ENCODE data around the gene HEPACAM. TPM values are rescaled to one million over a fixed set of nuclear protein-coding genes. Genes with fewer than 3 reads are reported as not detected.

Gene HEPACAM
- total RNA-seq, 2 donors from 2014 or later = 0.83 TPM; not detected in 1

- Histone ChIP-seq H3K27ac (no peak overlapping the region), H3K27me3 (peaks cover 10 to 23% of the 10 kb centered on the region in 2 donors), H3K4me1 (peaks cover 0 to 21% of the 10 kb centered on the region in 2 donors), H3K9me3 (no peaks in the 10 kb centered on the region), H3K36me3 (no peaks in the 10 kb centered on the region), H3K4me3 (no peak overlapping the region)
- no peak for TF ChIP-seq CTCF (IDR thresholded peaks at IDR 0.05)
- no peak for DNase-seq (ENCODE audit: low spot score)
Measured at GRCh38 chr11:124872741-124873140, 63.1 kb downstream of the HEPACAM start.

DNA sequence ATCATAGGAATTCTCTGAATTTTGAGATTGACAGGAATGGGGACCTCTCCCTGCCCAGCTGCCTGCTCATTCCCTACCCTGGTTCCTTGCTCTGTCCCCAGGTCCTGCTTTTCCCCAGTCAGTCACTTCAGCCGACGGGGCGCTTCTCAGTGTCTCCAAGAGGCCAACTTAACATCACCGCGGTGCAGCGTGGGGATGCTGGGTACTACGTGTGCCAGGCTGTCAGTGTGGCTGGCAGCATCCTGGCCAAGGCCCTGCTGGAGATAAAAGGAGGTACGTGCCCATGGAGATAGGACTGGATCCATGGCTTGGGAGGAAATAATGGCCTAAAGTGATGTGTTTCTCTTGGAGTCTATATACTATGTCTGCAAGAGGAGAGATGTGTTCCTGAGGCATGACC is 63.6 kb downstream of the HEPACAM start:
- H3K36me3 ChIP-seq = no peaks in the 10 kb centered on the region
- no peak overlapping the region for H3K27ac ChIP-seq
- H3K27me3 ChIP-seq = peaks cover 10 to 25% of the 10 kb centered on the region in 2 donors
- TF ChIP-seq CTCF (IDR thresholded peaks at IDR 0.05) = no peak
- H3K4me3 ChIP-seq = no peak overlapping the region
- no peak for DNase-seq (ENCODE audit: low spot score)
- peaks cover 0 to 17% of the 10 kb centered on the region in 2 donors for H3K4me1 ChIP-seq
- H3K9me3 ChIP-seq = no peaks in the 10 kb centered on the region

- Histone ChIP-seq H3K9me3 (no peaks in the 10 kb centered on the region), H3K36me3 (no peaks in the 10 kb centered on the region), H3K4me3 (no peak overlapping the region), H3K27ac (no peak overlapping the region), H3K4me1 (peaks cover 0 to 24% of the 10 kb centered on the region in 2 donors), H3K27me3 (peaks cover 24 to 40% of the 10 kb centered on the region in 2 donors)
- TF ChIP-seq CTCF (IDR thresholded peaks at IDR 0.05) = no peak
- no peak for DNase-seq (ENCODE audit: low spot score)
Measured at GRCh38 chr11:124870430-124870829, 65.4 kb downstream of the HEPACAM start.

- no peak overlapping the region for H3K4me3 ChIP-seq
- no peak overlapping the region for H3K27ac ChIP-seq
- TF ChIP-seq CTCF (IDR thresholded peaks at IDR 0.05) = no peak
- no peak for DNase-seq (ENCODE audit: low spot score)
- H3K4me1 ChIP-seq = peaks cover 0 to 30% of the 10 kb centered on the region in 2 donors
- peaks cover 28 to 45% of the 10 kb centered on the region in 2 donors for H3K27me3 ChIP-seq
- H3K36me3 ChIP-seq = no peaks in the 10 kb centered on the region
- H3K9me3 ChIP-seq = no peaks in the 10 kb centered on the region
Measured at GRCh38 chr11:124869856-124870387, 65.9 kb downstream of the HEPACAM start.

- TF ChIP-seq CTCF (IDR thresholded peaks at IDR 0.05) = no peak
- H3K9me3 ChIP-seq = no peaks in the 10 kb centered on the region
- DNase-seq (ENCODE audit: low spot score) = no peak
- no peaks in the 10 kb centered on the region for H3K36me3 ChIP-seq
- H3K4me3 ChIP-seq = no peak overlapping the region
- peaks cover 0 to 33% of the 10 kb centered on the region in 2 donors for H3K4me1 ChIP-seq
- H3K27me3 ChIP-seq = peaks cover 28 to 51% of the 10 kb centered on the region in 2 donors
- H3K27ac ChIP-seq = no peak overlapping the region
Measured at GRCh38 chr11:124869331-124869730, 66.5 kb downstream of the HEPACAM start.

Other genes starting within 250 kb of the HEPACAM start
- gene NRGN, start 196.1 kb downstream of the HEPACAM start, total RNA-seq = 1 to 10 TPM; 2.2 to 2.8 TPM
- 1 to 10 TPM; 1.1 to 6.3 TPM for gene VSIG2, start 183.8 kb downstream of the HEPACAM start, total RNA-seq
- gene ESAM, start 173.8 kb downstream of the HEPACAM start, total RNA-seq = 10 to 100 TPM; 60.6 to 64.6 TPM
- 1 to 10 TPM; 2.9 to 6.5 TPM for gene MSANTD2, start 135.6 kb downstream of the HEPACAM start, total RNA-seq
- 10 to 100 TPM in 1 of 2 donors, 1 to 10 TPM in 1; 6.4 to 10.1 TPM for gene ROBO3, start 70.6 kb downstream of the HEPACAM start, total RNA-seq
- 10 to 100 TPM; 16.2 to 21.6 TPM for gene ROBO4, start 38.2 kb downstream of the HEPACAM start, total RNA-seq
- not detected for gene HEPN1, start 16.8 kb downstream of the HEPACAM start, total RNA-seq
- under 1 TPM in 1 of 2 donors, not detected in 1; 0.24 TPM for gene CCDC15, start 18.2 kb upstream of the HEPACAM start, total RNA-seq
- gene SLC37A2, start 127.3 kb upstream of the HEPACAM start, total RNA-seq = 1 to 10 TPM; 2.0 to 4.2 TPM
- gene TMEM218, start 175.6 kb upstream of the HEPACAM start, total RNA-seq = 10 to 100 TPM in 1 of 2 donors, 1 to 10 TPM in 1; 8.3 to 15.3 TPM
- gene PKNOX2, start 228.7 kb upstream of the HEPACAM start, total RNA-seq = 1 to 10 TPM; 5.5 to 6.9 TPM